GM10266 (cell line): Measurements from ENCODE around the gene GBX1.

Experiments
- DNase-seq: peaks from one replicate; pipeline ENCODE4 v3.0.0; 2012; ENCODE audit errors: extremely low spot score
- CTCF ChIP-seq: IDR thresholded peaks from 2 replicates; pipeline ENCODE4 v1.5.1; 2012; ENCODE audit warnings: mild to moderate bottlenecking, low read depth; ENCODE audit not compliant: control insufficient read depth, insufficient read depth; ENCODE audit errors: missing control alignments

Gene GBX1

GRCh38 chr7:151202836-151203235 lies 35.3 kb upstream of the GBX1 start:
- no peak for TF ChIP-seq CTCF
- no peak for DNase-seq

- no peak for TF ChIP-seq CTCF
- peak; percentile 20 for DNase-seq
These were observed 34.3 kb upstream of the GBX1 start for GRCh38 chr7:151201751-151202150.

GRCh38 chr7:151201344-151201743 lies 33.9 kb upstream of the GBX1 start:
- no peak for TF ChIP-seq CTCF
- DNase-seq: peak; percentile 26

- DNase-seq: no peak
These were observed 31.7 kb upstream of the GBX1 start for GRCh38 chr7:151198945-151199848.

GRCh38 chr7:151197932-151198331 lies 30.4 kb upstream of the GBX1 start:
- DNase-seq: no peak
- no peak for TF ChIP-seq CTCF

More at GRCh38 chr7:151198945-151199848, 31.7 kb upstream of the GBX1 start:
- TF ChIP-seq CTCF: no peak

GRCh38 chr7:151195616-151196450 lies 28.3 kb upstream of the GBX1 start:
- no peak for TF ChIP-seq CTCF
- no peak for DNase-seq
